ENCODE results near the gene INPP4A. TPM values are rescaled to one million over a fixed set of nuclear protein-coding genes. Genes with fewer than 3 reads are reported as not detected.

Gene INPP4A
- total and polyA plus RNA-seq, 2 donors (not counting 3 experiments of a cell fraction or from before 2014, with no cell fraction given) = 14.9 to 28.8 TPM

GRCh38 chr2:98433363-98433964 is 11.2 kb upstream of the INPP4A start:
- dilution Hi-C loops (cut with MboI; ENCODE audit: extremely low pct_ligation_motif_present, low sequenced_read_pairs) = no loop called here
- BruUV-seq (replicated peaks) = no TSS peak
- Histone ChIP-seq H3K4me2 (ENCODE audit: insufficient read depth, low read length) (no peak overlapping the region), H3K9me1 (replicated peaks; ENCODE audit: control insufficient read depth, extremely low read depth, insufficient read depth, low read length) (no peaks in the 10 kb centered on the region), H3K9me3 (replicated peaks; ENCODE audit: control insufficient read depth, insufficient read depth, low read length) (no peaks in the 10 kb centered on the region), H3K27ac (ENCODE audit: insufficient read depth, low read depth, low read length) (no peak overlapping the region), H3K4me3 (replicated peaks in 1 of 3; ENCODE audit: insufficient read depth in 1 of 3, low read depth in 1 of 3, low read length in 3 of 3) (no peak overlapping the region), H3K27me3 (ENCODE audit: control insufficient read depth in 2 of 2, insufficient read depth in 2 of 2, low read length in 2 of 2) (no peaks in the 10 kb centered on the region), H3K9ac (replicated peaks; ENCODE audit: extremely low read depth, insufficient read depth, low read length) (no peak overlapping the region), H3K79me2 (ENCODE audit: control insufficient read depth, insufficient read depth, low read length) (no peaks in the 10 kb centered on the region), H4K20me1 (replicated peaks; ENCODE audit: control insufficient read depth, extremely low read depth, insufficient read depth, low read length) (no peaks in the 10 kb centered on the region), H3K36me3 (ENCODE audit: control insufficient read depth in 2 of 2, extremely low read depth in 1 of 2, insufficient read depth in 2 of 2, low read length in 2 of 2) (no peaks in the 10 kb centered on the region), H2AFZ (ENCODE audit: low read depth, low read length) (no peak overlapping the region), H3K4me1 (ENCODE audit: control insufficient read depth, extremely low read depth, insufficient read depth, low read length) (no peaks in the 10 kb centered on the region)
- no peak for DNase-seq (ENCODE audit: low read depth, low spot score)
- POLR2A ChIA-PET = no interaction called here
- TF ChIP-seq FOS (IDR thresholded peaks at IDR 0.05; ENCODE audit: borderline replicate concordance, insufficient read depth, low read length) (no peak), MYC (IDR thresholded peaks at IDR 0.05; ENCODE audit: low read depth, low read length) (no peak), EZH2 (IDR thresholded peaks at IDR 0.05; ENCODE audit: borderline replicate concordance, low read depth, low read length, severe bottlenecking) (no peak), JUN (IDR thresholded peaks at IDR 0.05; ENCODE audit: borderline replicate concordance, insufficient read depth, insufficient read length, low read depth) (no peak), POLR2AphosphoS5 (IDR thresholded peaks at IDR 0.05; ENCODE audit: insufficient read depth, low read depth, low read length) (no peak), GATA2 (IDR thresholded peaks at IDR 0.05; ENCODE audit: insufficient read depth, insufficient read length, low read depth, low read length) (no peak), POLR2A (IDR thresholded peaks at IDR 0.05; ENCODE audit: low read depth, low read length) (no peak)
- TF ChIP-seq, protein P1, sequence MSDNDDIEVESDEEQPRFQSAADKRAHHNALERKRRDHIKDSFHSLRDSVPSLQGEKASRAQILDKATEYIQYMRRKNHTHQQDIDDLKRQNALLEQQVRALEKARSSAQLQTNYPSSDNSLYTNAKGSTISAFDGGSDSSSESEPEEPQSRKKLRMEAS (IDR thresholded peaks at IDR 0.05; ENCODE audit: insufficient read depth, insufficient read length) = no peak
- TF ChIP-seq, protein P2, sequence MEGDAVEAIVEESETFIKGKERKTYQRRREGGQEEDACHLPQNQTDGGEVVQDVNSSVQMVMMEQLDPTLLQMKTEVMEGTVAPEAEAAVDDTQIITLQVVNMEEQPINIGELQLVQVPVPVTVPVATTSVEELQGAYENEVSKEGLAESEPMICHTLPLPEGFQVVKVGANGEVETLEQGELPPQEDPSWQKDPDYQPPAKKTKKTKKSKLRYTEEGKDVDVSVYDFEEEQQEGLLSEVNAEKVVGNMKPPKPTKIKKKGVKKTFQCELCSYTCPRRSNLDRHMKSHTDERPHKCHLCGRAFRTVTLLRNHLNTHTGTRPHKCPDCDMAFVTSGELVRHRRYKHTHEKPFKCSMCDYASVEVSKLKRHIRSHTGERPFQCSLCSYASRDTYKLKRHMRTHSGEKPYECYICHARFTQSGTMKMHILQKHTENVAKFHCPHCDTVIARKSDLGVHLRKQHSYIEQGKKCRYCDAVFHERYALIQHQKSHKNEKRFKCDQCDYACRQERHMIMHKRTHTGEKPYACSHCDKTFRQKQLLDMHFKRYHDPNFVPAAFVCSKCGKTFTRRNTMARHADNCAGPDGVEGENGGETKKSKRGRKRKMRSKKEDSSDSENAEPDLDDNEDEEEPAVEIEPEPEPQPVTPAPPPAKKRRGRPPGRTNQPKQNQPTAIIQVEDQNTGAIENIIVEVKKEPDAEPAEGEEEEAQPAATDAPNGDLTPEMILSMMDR (IDR thresholded peaks at IDR 0.05; ENCODE audit: extremely low read depth in 1 of 2, insufficient read depth in 1 of 2, low read depth in 1 of 2, low read length in 2 of 2) = no peak
- no peak for FAIRE-seq
- CTCF ChIA-PET = interaction anchor here (1.2 kb wide), 2 partner anchors 13 to 29 kb away, joined by 3 read pairs; no protein-coding TSS in a partner anchor
- intact Hi-C loops (cut with micrococcal nuclease) = no loop called here

Measured in endothelial cell of umbilical vein (primary cell).